Measurements from ENCODE around the gene LRRC27. TPM values are rescaled to one million over a fixed set of nuclear protein-coding genes. Genes with fewer than 3 reads are reported as not detected.

The LRRC27 gene
- total RNA-seq, 3 donors from 2014 or later: 6.2 to 19.3 (median 8.2) TPM

DNA sequence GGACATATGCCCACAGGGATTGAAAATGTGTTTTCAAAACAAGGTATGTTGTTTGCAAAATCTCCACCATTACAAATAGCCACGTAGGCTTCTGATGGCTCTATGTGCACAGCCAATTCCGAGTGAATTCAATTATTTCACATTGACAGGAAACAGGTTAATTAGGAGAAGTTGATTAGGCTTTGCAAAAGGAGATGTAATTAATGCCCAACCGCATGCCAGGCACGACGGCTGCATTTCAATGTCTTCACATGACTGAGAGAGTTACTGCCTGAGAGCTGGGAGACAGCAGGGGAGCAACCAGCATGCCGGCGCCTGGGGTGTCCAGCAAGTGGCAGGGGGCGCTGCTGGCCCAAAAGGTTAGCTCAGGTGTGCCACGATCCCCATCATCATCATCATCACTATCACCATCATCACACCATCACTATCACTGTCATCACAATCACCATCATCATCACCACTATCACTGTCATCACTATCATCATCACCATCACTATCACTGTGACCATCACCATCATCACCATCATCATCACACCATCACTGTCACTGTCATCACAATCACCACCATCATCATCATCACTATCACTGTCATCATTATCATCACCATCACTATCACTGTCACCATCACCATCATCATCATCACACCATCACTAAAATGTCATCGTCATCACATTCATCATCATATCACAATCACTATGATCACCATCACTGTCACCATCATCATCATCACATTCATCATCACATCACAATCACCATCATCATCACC is 95.2 kb downstream of the LRRC27 start:
- H3K27ac ChIP-seq: no peak overlapping the region

DNA sequence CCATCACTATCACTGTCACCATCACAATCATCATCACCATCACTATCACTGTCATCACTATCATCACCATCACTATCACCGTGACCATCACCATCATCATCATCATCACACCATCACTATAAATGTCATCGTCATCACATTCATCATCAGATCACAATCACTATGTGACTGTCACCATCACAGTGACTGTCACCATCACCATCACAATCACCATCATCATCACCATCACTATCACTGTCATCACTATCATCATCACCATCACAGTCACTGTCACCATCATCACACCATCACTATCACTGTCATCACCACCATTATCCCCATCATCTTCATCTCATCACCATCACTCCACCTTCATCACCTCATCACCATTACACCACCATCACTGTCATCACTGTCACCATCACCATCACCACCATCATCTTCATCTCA is 96.0 kb downstream of the LRRC27 start:
- no peaks in the 10 kb centered on the region for H3K36me3 ChIP-seq
- DNase-seq (ENCODE audit: low spot score in 2 of 2): no peak
- H3K4me3 ChIP-seq: no peak overlapping the region
- TF ChIP-seq POLR2AphosphoS5 (IDR thresholded peaks at IDR 0.05) (no peak), POLR2A (IDR thresholded peaks at IDR 0.05) (no peak)
- TF ChIP-seq, protein P1, sequence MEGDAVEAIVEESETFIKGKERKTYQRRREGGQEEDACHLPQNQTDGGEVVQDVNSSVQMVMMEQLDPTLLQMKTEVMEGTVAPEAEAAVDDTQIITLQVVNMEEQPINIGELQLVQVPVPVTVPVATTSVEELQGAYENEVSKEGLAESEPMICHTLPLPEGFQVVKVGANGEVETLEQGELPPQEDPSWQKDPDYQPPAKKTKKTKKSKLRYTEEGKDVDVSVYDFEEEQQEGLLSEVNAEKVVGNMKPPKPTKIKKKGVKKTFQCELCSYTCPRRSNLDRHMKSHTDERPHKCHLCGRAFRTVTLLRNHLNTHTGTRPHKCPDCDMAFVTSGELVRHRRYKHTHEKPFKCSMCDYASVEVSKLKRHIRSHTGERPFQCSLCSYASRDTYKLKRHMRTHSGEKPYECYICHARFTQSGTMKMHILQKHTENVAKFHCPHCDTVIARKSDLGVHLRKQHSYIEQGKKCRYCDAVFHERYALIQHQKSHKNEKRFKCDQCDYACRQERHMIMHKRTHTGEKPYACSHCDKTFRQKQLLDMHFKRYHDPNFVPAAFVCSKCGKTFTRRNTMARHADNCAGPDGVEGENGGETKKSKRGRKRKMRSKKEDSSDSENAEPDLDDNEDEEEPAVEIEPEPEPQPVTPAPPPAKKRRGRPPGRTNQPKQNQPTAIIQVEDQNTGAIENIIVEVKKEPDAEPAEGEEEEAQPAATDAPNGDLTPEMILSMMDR (IDR thresholded peaks at IDR 0.05): no peak
- no peaks in the 10 kb centered on the region for H3K9me3 ChIP-seq
- H3K4me1 ChIP-seq: no peaks in the 10 kb centered on the region
- no peaks in the 10 kb centered on the region for H3K27me3 ChIP-seq
- intact Hi-C loops (cut with DNase I; ENCODE audit: low total_unique reads): no loop called here
- no peak overlapping the region for H3K27ac ChIP-seq

More for the DNA sequence above, 95.2 kb downstream of the LRRC27 start:
- no peaks in the 10 kb centered on the region for H3K27me3 ChIP-seq
- no peak for DNase-seq (ENCODE audit: low spot score in 2 of 2)
- H3K4me1 ChIP-seq: no peaks in the 10 kb centered on the region
- TF ChIP-seq, protein P1 (IDR thresholded peaks at IDR 0.05): no peak
- TF ChIP-seq POLR2AphosphoS5 (IDR thresholded peaks at IDR 0.05) (no peak), POLR2A (IDR thresholded peaks at IDR 0.05) (no peak)
- no peaks in the 10 kb centered on the region for H3K9me3 ChIP-seq
- no peak overlapping the region for H3K4me3 ChIP-seq
- H3K36me3 ChIP-seq: no peaks in the 10 kb centered on the region
- intact Hi-C loops (cut with DNase I; ENCODE audit: low total_unique reads): no loop called here

DNA sequence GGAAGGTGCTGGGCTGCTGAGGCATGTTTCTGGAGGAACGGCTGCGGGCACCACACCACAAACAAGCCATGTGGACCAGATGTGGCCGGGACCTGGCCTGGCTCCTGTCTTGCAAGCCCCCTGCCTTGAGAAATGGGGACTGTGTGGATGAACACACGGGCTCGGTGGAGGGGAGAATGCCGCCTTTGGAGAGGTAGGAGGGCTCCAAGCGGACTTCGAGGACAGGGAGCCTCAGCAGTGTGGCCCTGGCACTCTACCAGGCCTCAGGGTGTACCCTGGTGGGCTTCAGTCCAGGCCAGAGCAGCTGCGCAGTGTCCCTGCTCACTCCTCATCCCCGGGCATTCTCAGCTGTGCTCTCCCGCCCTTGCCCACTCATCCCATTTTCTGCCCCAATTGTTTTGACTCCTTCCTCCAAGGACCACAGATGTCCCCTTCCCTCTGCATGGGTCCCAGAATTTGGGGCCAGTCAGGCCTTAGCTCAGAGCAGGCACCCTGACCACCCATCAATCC is 96.5 kb downstream of the LRRC27 start:
- no peaks in the 10 kb centered on the region for H3K4me1 ChIP-seq
- intact Hi-C loops (cut with DNase I; ENCODE audit: low total_unique reads): no loop called here
- no peak for DNase-seq (ENCODE audit: low spot score in 2 of 2)
- H3K36me3 ChIP-seq: no peaks in the 10 kb centered on the region
- H3K9me3 ChIP-seq: no peaks in the 10 kb centered on the region
- no peak overlapping the region for H3K4me3 ChIP-seq
- no peak overlapping the region for H3K27ac ChIP-seq
- TF ChIP-seq POLR2AphosphoS5 (IDR thresholded peaks at IDR 0.05) (no peak), POLR2A (IDR thresholded peaks at IDR 0.05) (no peak)
- no peaks in the 10 kb centered on the region for H3K27me3 ChIP-seq

Other genes with a start within 250 kb of the LRRC27 start
- 1 to 10 TPM; 1.9 to 2.3 (median 2.1) TPM for gene DPYSL4, start 145.2 kb upstream of the LRRC27 start, total RNA-seq
- 10 to 100 TPM in 2 of 3 donors, 1 to 10 TPM in 1; 5.6 to 12.8 (median 11.7) TPM for gene STK32C, start 24.2 kb upstream of the LRRC27 start, total RNA-seq
- 10 to 100 TPM; 10.7 to 15.5 (median 13.4) TPM for gene PWWP2B, start 65.0 kb downstream of the LRRC27 start, total RNA-seq
- gene INPP5A, start 205.6 kb downstream of the LRRC27 start, total RNA-seq: 10 to 100 TPM; 26.6 to 50.6 (median 38.7) TPM

Measured in breast epithelium (tissue), 4 donors.